SU-DHL-6 (cell line): Measurements from ENCODE around the gene BRD3OS.

Experiments
- H2AFZ ChIP-seq: fragments of 200-600 bp; sonication (generic); 2 replicates; pipeline ENCODE4 v1.6.1; 2014; ENCODE audit warnings: low read depth, mild to moderate bottlenecking, moderate library complexity, mixed read lengths, antibody characterized with exemption, low read length; ENCODE audit not compliant: severe bottlenecking
- H3F3A ChIP-seq: fragments of 200-600 bp; shearing (Covaris generic); 2 replicates; pipeline ENCODE4 v1.6.0; 2016; ENCODE audit warnings: antibody characterized with exemption, mild to moderate bottlenecking; ENCODE audit not compliant: insufficient read depth
- H3K27ac ChIP-seq: fragments of 200-600 bp; sonication (generic); 2 replicates; pipeline ENCODE4 v1.5.1; 2016; ENCODE audit warnings: low read depth, mild to moderate bottlenecking, low read length, moderate library complexity, mixed read lengths
- H3K27me3 ChIP-seq: fragments of 200-600 bp; sonication (generic), shearing (Covaris generic); 2 replicates; pipeline ENCODE4 v1.6.0; 2014; ENCODE audit warnings: mild to moderate bottlenecking, low read length
- H3K36me3 ChIP-seq: fragments of 200-600 bp; sonication (generic); 2 replicates; pipeline ENCODE4 v1.6.1; 2014; ENCODE audit warnings: mild to moderate bottlenecking, low read length, mixed read lengths
- H3K4me2 ChIP-seq: fragments of 300-600, 200-600 bp; shearing (Covaris generic), sonication (generic); 2 replicates; pipeline ENCODE4 v1.6.0; 2014; ENCODE audit warnings: low read length, low read depth, mild to moderate bottlenecking; ENCODE audit not compliant: poor library complexity, severe bottlenecking
- H3K4me3 ChIP-seq: fragments of 200-600 bp; sonication (generic); 2 replicates; pipeline ENCODE4 v1.5.1; 2014; ENCODE audit warnings: antibody characterized with exemption, low read length, mild to moderate bottlenecking, mixed read lengths; ENCODE audit not compliant: insufficient read depth, poor library complexity, severe bottlenecking
- H3K79me2 ChIP-seq: fragments of 200-600 bp; sonication (generic); 2 replicates; pipeline ENCODE4 v1.6.1; 2014; ENCODE audit warnings: mild to moderate bottlenecking, low read length, moderate library complexity; ENCODE audit not compliant: insufficient read depth
- H3K9ac ChIP-seq: fragments of 200-600 bp; sonication (generic); 2 replicates; pipeline ENCODE4 v1.7.0; 2014; ENCODE audit warnings: mild to moderate bottlenecking, low read length
- H3K9me2 ChIP-seq: fragments of 200-600 bp; sonication (generic); replicated peaks from 2 replicates; pipeline ENCODE4 v1.6.1; 2014; ENCODE audit warnings: low read length; ENCODE audit not compliant: insufficient read depth
- H3K9me3 ChIP-seq: fragments of 200-600 bp; sonication (generic); 2 replicates; pipeline ENCODE4 v1.6.1; 2014; ENCODE audit warnings: low read length, mixed read lengths; ENCODE audit not compliant: insufficient read depth
- H4K20me1 ChIP-seq: fragments of 200-600 bp; sonication (generic); 2 replicates; pipeline ENCODE4 v1.6.1; 2014; ENCODE audit warnings: low read depth, mild to moderate bottlenecking, antibody characterized with exemption, low read length, moderate library complexity, mixed read lengths
- CTCF ChIP-seq: fragments of 200-600 bp; sonication (generic); IDR thresholded peaks from one replicate; pipeline ENCODE4 v1.5.1; 2017; ENCODE audit warnings: antibody characterized with exemption, mild to moderate bottlenecking, low read length, moderate library complexity; ENCODE audit not compliant: insufficient read depth, poor library complexity, severe bottlenecking
- EZH2phosphoT487 ChIP-seq: fragments of 200-600 bp; sonication (generic), shearing (Covaris generic); conservative IDR thresholded peaks from 2 replicates; pipeline ENCODE4 v1.6.1; 2018; ENCODE audit warnings: mild to moderate bottlenecking, antibody characterized with exemption, low read length, moderate library complexity, mixed read lengths

Gene BRD3OS

GRCh38 chr9:134028575-134029247 is 3.4 kb downstream of the BRD3OS start:
- no peaks in the 10 kb centered on the region for H3K79me2 ChIP-seq
- H4K20me1 ChIP-seq, result no peaks in the 10 kb centered on the region
- no peaks in the 10 kb centered on the region for H3K36me3 ChIP-seq
- no peaks in the 10 kb centered on the region for H3K9me3 ChIP-seq
- no peak overlapping the region for H3K9ac ChIP-seq
- no peak overlapping the region for H3K4me2 ChIP-seq
- TF ChIP-seq CTCF, result no peak
- no peak for TF ChIP-seq EZH2phosphoT487
- no peaks in the 10 kb centered on the region for H3K27me3 ChIP-seq
- no peak overlapping the region for H2AFZ ChIP-seq
- peaks cover 6% of the 10 kb centered on the region; the same call in 1 of the 2 replicates for H3F3A ChIP-seq
- no peak overlapping the region for H3K27ac ChIP-seq
- no peaks in the 10 kb centered on the region for H3K9me2 ChIP-seq
- H3K4me3 ChIP-seq, result no peak overlapping the region

- Histone ChIP-seq H3K9ac (no peak overlapping the region), H3K9me3 (no peaks in the 10 kb centered on the region), H2AFZ (no peak overlapping the region), H3K36me3 (no peaks in the 10 kb centered on the region), H4K20me1 (no peaks in the 10 kb centered on the region), H3K79me2 (no peaks in the 10 kb centered on the region), H3K4me2 (no peak overlapping the region), H3K4me3 (no peak overlapping the region), H3K27me3 (no peaks in the 10 kb centered on the region), H3K9me2 (no peaks in the 10 kb centered on the region), H3K27ac (no peak overlapping the region), H3F3A (peaks cover 2% of the 10 kb centered on the region; the same call in 1 of the 2 replicates)
- TF ChIP-seq EZH2phosphoT487 (no peak), CTCF (no peak)
Observed at GRCh38 chr9:134029248-134030226, 4.3 kb downstream of the BRD3OS start.

GRCh38 chr9:134030821-134031470 is 5.7 kb downstream of the BRD3OS start:
- Histone ChIP-seq H3K27me3 (no peaks in the 10 kb centered on the region), H3K9ac (no peak overlapping the region), H3K27ac (no peak overlapping the region), H4K20me1 (no peaks in the 10 kb centered on the region), H3K79me2 (no peaks in the 10 kb centered on the region), H3F3A (no peaks in the 10 kb centered on the region), H3K9me3 (no peaks in the 10 kb centered on the region), H2AFZ (no peak overlapping the region), H3K4me3 (no peak overlapping the region), H3K36me3 (no peaks in the 10 kb centered on the region), H3K4me2 (no peak overlapping the region), H3K9me2 (no peaks in the 10 kb centered on the region)
- TF ChIP-seq EZH2phosphoT487 (no peak), CTCF (no peak)
